Stimulated activated CD4-positive, alpha-beta T cell treated with anti-CD3 and anti-CD28 coated beads, TNF-alpha, amount 100 ng/mL, for 24 hours (primary cell): ENCODE data around the gene SIGLEC6.
"Not testable (repeated sequence)": the region's sequence is repeated elsewhere in the genome, so short reads cannot be mapped to it uniquely, and the experiment has no call there.

Source experiments
- DNase-seq, 3 experiments: peaks; one replicate each; pipeline ENCODE4 v3.0.0-alpha.2; 2020; ENCODE audit warnings: low read depth in 3 of 3

The SIGLEC6 gene

GRCh38 chr19:51509823-51510660 is 21.4 kb downstream of the SIGLEC6 start:
- no peak for DNase-seq

- DNase-seq = no peak
Observed at GRCh38 chr19:51508059-51508733, 23.3 kb downstream of the SIGLEC6 start.

GRCh38 chr19:51507640-51508058 is 23.8 kb downstream of the SIGLEC6 start:
- no peak for DNase-seq

- no peak for DNase-seq
Observed at GRCh38 chr19:51507192-51507591, 24.3 kb downstream of the SIGLEC6 start.

GRCh38 chr19:51505904-51506303 is 25.6 kb downstream of the SIGLEC6 start:
- no peak for DNase-seq

- DNase-seq = no peak
Observed at GRCh38 chr19:51503896-51504295, 27.6 kb downstream of the SIGLEC6 start.

GRCh38 chr19:51503286-51503817 is 28.1 kb downstream of the SIGLEC6 start:
- DNase-seq = no peak

- DNase-seq = peak in 1 of 3 experiments; percentile 33
Observed at GRCh38 chr19:51501594-51502263, 29.7 kb downstream of the SIGLEC6 start, which contains the start of gene SIGLEC12. TSS of gene SIGLEC12 (minus strand) at chr19:51501800. CDS start at chr19:51501733, 67 bp downstream.

GRCh38 chr19:51500931-51501330 is 30.5 kb downstream of the SIGLEC6 start:
- not testable (repeated sequence) for DNase-seq

- DNase-seq = no peak
Observed at GRCh38 chr19:51497666-51498065, 33.8 kb downstream of the SIGLEC6 start.

GRCh38 chr19:51493776-51494175 is 37.7 kb downstream of the SIGLEC6 start:
- no peak for DNase-seq

- DNase-seq = no peak
Observed at GRCh38 chr19:51491586-51491985, 39.9 kb downstream of the SIGLEC6 start.

GRCh38 chr19:51490676-51491075 is 40.8 kb downstream of the SIGLEC6 start:
- no peak for DNase-seq

- DNase-seq = peak in 1 of 3 experiments; percentile 14
Observed at GRCh38 chr19:51489113-51489512, 42.4 kb downstream of the SIGLEC6 start.

- no peak for DNase-seq
Observed at GRCh38 chr19:51488491-51488890, 43.0 kb downstream of the SIGLEC6 start.

- no peak for DNase-seq
Observed at GRCh38 chr19:51485960-51486660, 45.4 kb downstream of the SIGLEC6 start.

GRCh38 chr19:51480590-51480989 is 50.9 kb downstream of the SIGLEC6 start:
- peak in 1 of 3 experiments; percentile 25 for DNase-seq

GRCh38 chr19:51479531-51480331 is 51.7 kb downstream of the SIGLEC6 start:
- peak in 1 of 3 experiments; percentile 28 for DNase-seq

GRCh38 chr19:51478381-51479234 is 52.9 kb downstream of the SIGLEC6 start, which contains the start of gene CEACAM18:
TSS of gene CEACAM18 (plus strand) at chr19:51478539.
- DNase-seq = no peak
